Activated T-helper 1 cell treated with anti-CD3 and anti-CD28 coated beads, Interleukin-2, amount 50 U/mL, for 16 hours (primary cell): ENCODE results near the gene C1QC.

Experiments
- DNase-seq, 2 donors: peaks; one replicate each; pipeline ENCODE4 v3.0.0-alpha.2; 2020; ENCODE audit warnings: low read depth in 1 of 2, low spot score in 1 of 2

Gene C1QC

GRCh38 chr1:22643381-22643780 lies at the start of gene C1QC:
Gene C1QC, plus strand, starts transcription at chr1:22643633. Its CDS starts 391 bp downstream, at chr1:22644024.
- DNase-seq, result no peak

DNA sequence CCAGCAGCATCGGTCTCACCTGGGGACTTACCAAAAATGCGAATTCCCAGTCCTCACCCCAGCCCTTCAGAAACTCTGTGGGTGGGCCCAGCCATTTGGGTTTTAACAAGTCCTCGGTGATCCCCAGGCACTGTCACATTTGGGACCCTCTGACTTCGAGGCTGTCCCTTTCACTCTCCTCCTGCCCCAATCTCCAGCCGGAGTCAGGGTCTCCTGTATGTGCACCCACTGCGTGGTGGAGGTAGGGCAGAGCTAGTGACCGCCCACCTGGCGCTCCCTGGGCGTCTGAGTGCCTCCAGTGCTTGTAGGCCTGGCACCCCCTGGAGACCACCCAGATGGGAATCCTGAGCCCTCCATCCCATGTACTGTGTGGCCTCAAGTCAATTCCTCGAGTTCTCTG lies 49.0 kb upstream of the C1QC start:
- no peak for DNase-seq

DNA sequence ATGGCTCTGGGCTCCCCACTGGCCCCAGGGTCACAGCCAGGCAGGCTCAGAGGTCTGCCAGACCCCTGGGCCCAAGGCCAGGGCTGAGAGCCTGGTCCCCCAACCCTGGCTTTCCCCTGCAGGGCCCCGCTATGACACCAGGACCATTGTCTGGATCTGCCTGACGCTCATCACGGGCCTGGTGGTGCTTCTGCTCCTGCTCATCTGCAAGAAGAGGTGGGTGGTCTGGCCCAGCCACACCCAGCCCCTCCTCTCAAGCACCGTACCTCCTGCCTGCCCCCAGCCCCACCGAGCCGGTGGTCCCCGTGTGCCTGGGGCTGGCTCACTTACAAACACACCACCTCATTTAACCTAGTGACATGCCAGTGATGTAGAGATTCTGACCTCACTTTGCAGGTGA lies 48.3 kb upstream of the C1QC start:
- DNase-seq, result no peak

GRCh38 chr1:22597301-22597965 lies 46.0 kb upstream of the C1QC start:
- DNase-seq, result no peak

DNA sequence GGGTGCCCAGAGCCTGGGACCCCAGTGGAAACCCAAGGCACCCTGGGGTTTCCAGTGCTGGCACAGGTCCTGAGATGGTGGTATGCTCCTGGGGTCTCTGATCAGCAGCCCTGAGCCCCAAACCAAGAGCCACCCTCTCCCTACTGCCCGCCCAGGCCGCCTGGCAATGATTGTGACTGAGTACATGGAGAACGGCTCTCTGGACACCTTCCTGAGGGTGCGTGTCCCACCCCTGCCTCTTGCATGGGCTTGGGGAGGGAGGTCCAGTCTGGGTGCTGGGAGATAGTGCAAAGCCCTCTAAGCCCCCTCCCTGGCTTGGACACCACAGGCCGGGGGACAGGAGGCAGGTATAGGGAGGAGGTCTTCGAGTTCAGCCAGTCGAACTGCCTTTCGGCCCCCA lies 45.4 kb upstream of the C1QC start:
- no peak for DNase-seq

GRCh38 chr1:22598736-22599135 lies 44.7 kb upstream of the C1QC start:
- DNase-seq, result no peak

GRCh38 chr1:22600071-22600816 lies 43.2 kb upstream of the C1QC start:
- no peak for DNase-seq

DNA sequence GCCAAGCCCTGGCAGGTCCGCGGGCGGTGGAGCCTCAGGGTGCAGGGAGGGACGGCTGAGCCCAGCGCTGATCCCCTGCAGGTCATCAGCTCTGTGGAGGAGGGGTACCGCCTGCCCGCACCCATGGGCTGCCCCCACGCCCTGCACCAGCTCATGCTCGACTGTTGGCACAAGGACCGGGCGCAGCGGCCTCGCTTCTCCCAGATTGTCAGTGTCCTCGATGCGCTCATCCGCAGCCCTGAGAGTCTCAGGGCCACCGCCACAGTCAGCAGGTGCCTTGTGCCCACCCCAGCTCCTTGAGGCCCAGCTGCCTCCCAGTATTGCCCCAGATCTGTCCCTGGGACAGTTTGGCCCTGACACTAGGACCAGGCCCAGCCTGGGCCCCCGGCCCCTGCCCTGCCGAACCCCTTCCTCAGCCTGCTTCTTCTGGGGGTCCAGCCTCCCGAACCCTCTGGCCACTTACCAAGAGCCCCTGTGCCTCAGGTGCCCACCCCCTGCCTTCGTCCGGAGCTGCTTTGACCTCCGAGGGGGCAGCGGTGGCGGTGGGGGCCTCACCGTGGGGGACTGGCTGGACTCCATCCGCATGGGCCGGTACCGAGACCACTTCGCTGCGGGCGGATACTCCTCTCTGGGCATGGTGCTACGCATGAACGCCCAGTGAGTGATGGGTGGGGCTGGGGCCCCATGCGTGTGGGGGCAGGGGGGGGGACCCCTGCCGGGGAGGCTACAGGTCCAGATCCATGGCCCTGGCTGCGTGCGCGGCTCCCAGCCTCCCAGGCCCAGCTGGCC lies 42.4 kb upstream of the C1QC start:
- DNase-seq, result no peak

DNA sequence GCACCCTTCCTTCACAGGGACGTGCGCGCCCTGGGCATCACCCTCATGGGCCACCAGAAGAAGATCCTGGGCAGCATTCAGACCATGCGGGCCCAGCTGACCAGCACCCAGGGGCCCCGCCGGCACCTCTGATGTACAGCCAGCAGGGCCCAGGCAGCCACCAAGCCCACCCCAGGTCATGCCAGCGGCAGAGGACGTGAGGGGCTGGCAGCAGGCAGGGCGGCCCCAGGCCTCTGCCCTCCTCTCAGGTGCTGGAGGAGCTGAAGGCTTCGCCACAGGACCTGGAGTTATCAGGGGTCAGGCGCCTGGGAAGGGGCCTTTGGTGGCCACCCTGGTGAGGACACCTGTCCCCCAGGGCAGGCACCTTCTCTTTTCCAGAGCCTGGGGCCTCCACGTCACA lies 41.8 kb upstream of the C1QC start:
- no peak for DNase-seq

- no peak for DNase-seq
Observed at GRCh38 chr1:22602060-22602740, 41.2 kb upstream of the C1QC start.

DNA sequence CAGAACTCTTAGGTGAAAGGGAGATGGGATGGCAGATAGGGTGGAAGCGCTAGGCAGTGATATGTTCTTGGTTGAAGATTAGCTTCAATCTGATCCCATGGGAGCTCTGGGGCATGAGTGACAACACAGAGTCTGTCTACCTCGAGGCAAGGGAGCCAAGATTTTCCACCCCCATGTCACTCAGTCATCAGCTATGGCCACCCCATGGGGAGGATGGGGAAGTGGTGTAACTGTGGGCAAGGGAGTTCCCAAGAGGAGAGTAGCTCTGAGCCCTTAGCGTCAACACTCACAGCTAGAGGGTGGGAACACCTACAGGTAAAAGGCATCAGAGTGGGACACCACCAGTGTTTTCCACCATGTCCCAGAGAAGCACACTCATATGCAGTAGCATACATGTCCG lies 37.3 kb upstream of the C1QC start:
- DNase-seq, result no peak

- no peak for DNase-seq
Observed at GRCh38 chr1:22607154-22607553, 36.3 kb upstream of the C1QC start.

DNA sequence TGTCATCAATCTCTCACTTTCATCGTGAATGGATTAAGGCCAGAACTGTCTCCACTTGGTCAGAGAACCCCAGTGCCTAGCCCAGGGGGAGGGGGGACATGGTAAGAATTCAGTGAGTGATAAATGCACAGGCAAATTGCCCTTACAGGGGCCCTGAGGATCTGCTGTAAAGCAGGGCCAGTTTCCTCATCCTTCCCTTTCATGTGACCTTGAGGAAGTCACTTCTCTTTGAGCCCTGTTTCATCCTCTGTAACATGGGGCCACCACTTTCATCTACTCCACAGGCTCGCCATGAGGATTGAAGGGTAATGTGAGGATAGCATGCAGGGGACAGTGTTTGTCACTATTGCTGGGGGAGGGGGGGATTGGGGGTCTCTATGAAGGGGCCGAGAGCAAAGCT lies 35.1 kb upstream of the C1QC start:
- no peak for DNase-seq

- no peak for DNase-seq
Observed at GRCh38 chr1:22609291-22609690, 34.1 kb upstream of the C1QC start.

DNA sequence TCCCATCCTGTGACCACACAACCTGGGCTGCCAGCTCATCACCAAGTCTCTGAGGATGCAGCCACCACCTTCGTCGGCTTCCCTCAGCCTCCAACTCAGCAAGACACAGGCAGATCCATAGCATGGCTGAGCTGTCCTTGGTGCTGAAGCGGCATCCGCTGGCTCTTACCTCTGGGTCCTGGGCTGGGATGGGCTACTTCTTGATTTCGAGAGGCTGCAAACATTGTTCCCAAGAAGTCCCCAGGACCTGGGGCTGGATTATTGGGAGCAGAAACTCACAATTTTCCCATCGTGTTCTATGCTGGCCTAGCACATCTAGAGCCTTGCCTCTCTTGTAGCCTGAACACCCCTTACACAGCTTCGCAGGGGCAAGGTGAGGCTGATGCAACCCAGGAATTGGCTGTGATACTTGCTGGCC lies 31.9 kb upstream of the C1QC start:
- no peak for DNase-seq

DNA sequence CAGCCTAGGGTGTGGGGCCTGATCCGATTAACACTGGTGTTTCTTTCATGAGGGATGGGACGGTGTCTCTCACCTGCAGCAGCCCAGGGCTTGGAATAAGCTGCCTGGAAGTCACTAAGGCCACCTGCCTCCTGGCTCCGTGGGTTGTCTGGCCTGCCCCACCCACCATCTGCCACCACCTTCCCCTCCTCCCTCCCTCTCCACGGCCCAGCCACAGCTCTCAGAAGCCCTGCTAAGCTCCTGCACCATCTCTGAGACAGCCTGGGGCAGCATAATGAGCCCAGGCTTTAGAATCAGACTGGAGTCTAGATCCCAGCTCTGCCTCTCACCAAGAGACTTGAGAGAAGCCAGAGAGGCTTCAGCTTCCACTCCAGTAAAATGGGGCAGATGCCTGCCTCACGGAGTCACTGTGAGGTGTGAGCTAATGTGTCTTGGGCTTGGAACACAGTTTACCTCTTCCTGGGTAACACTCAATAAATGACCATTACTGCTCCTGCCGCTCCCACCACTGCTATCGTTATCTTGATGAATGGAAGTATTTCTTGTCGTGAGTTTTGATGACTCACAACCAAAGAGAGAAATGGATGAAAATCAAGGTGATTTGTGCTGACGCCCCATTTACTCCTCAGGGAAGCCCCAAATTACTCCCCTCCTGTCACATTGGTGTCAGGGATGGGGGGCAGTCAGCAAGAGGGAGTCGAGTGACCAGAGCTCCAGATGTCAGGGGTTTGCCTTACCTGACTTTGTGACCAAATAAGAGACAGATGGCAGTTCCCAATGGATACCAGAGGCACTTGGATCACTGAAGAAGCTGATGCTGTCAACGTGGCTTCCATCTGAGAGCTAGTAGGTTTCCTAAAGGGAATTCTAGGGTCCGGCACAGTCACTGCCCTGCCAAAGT lies 30.5 kb upstream of the C1QC start:
- no peak for DNase-seq

DNA sequence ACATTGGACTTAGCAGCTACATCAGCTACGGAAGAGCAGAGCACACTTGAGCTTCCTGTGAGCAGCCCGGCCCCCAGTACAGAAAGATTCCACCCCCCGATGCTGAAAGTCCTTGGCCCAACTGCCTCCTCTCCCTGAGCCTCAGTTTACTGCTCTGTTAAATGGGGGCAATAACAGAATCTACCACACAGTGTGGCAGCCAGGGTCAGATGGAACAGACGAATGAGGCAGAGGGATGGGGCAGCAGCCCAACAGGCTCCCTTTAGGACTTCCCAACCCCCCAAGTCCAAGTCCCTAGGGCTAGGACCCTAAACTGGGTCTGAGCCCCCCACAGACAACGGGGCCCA lies 29.9 kb upstream of the C1QC start:
- DNase-seq, result no peak

DNA sequence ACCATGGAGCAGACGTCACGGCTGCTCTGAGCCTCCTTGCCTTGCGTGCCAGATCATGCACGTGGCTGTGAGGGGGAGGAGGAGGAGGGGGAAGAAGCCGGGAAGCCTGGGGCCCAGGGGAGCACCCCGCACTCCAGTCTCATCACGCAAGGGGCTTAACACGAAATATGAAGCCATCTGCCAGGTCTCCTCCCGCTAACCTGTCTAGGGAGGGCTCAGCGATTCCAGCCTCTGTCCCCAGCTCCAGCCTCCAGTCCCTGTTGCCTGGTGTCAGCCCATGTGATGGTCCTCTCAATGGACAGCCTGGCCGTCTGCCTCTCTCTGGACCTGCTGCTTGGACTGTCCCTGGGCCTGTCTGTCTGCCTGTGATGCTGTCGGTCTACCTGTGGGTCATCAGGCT lies 29.5 kb upstream of the C1QC start:
- DNase-seq, result no peak

DNA sequence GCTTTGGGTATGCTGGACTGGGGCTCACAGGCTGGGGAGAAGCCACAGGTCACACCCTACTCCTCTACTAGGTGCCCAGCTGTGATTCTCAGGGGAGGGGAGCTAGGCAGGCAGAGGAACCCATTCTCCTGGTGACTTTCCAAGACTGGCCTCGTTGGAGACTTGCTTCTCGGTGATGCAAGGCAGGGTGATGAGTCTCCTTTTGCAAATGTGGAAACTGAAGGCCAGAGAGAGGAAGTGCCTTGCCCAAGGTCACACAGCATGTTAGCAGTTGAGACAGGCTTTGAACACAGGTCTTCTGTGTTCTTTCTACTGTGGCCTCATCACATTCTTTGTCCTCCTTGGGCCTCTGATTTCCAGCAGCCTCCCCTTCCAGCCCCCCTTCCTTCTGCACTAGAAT lies 27.5 kb upstream of the C1QC start:
- DNase-seq, result no peak

GRCh38 chr1:22616571-22616970 lies 26.9 kb upstream of the C1QC start:
- DNase-seq, result no peak

DNA sequence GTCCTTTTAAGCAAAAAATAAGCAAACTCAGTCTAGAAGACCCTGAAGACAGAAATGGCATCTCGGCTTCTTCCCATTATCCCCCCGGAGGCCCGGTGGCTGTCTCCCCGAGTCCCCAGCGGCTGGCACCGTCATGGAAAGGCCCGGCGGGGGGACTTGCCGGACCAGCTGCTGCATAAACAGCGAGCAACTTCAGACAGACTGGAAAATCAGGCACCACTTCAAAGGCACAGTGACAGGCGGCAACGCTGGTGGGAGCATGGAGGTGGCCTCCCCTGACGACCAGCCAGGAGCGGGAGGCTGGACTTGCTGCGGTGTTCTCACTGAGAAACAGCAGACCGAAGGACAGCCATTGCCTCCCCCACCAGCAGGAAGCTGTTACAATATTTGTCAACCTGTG lies 25.4 kb upstream of the C1QC start:
- no peak for DNase-seq
